Measurements from ENCODE around the gene CWC27.

DNA sequence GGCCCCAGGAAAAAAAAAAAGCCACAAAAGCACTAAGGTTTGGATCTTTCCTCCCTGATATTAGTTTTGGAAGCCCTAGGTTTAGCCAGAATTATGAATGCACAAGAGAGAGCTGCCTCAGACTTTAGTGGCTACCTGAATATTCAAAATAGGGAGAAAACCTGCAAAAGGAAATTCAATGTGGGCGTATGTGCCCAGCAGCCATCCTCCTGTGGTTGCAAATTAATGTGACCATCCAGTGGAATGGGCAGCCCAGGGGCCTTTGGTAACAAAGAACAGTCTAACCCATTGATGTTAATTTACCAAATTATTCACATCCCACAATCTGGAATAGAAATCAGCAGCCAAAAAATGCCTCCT lies 298.4 kb downstream of the CWC27 start:
- TF ChIP-seq HDAC2 (IDR thresholded peaks at IDR 0.05), result no peak
- TF ChIP-seq POLR2A (conservative IDR thresholded peaks at IDR 0.05), result no peak

All from K562 (cell line).